BLaER1 treated with 17β-estradiol and CSF1 and Interleukin-3, amounts not matched to agents 10 nM and 100 nM (cell line): ENCODE measurements around the gene ZCCHC24.
"Not testable (repeated sequence)": the region's sequence is repeated elsewhere in the genome, so short reads cannot be mapped to it uniquely, and the experiment has no call there.

Source experiments
- H3K27ac ChIP-seq, 11 experiments: shearing (Covaris generic); formaldehyde crosslinking; 2 replicates each; pipeline ENCODE4 v1.8.1; 2022
- H3K27me3 ChIP-seq, 11 experiments: shearing (Covaris generic); formaldehyde crosslinking; 2 replicates each; pipeline ENCODE4 v1.8.1; 2022
- H3K36me3 ChIP-seq, 11 experiments: shearing (Covaris generic); formaldehyde crosslinking; 2 replicates each; pipeline ENCODE4 v1.8.1; 2022
- H3K4me1 ChIP-seq, 10 experiments: shearing (Covaris generic); formaldehyde crosslinking; 2 replicates each; pipeline ENCODE4 v1.8.1; 2022
- H3K4me2 ChIP-seq, 11 experiments: shearing (Covaris generic); formaldehyde crosslinking; 2 replicates each; pipeline ENCODE4 v1.8.1; 2022
- H3K4me3 ChIP-seq, 10 experiments: shearing (Covaris generic); formaldehyde crosslinking; 2 replicates each; pipeline ENCODE4 v1.8.1; 2022
- H3K9ac ChIP-seq, 11 experiments: shearing (Covaris generic); formaldehyde crosslinking; 2 replicates each; pipeline ENCODE4 v1.8.1; 2022
- H3K9me3 ChIP-seq, 11 experiments: shearing (Covaris generic); formaldehyde crosslinking; replicated peaks in 1 of 11; 2 replicates each; pipeline ENCODE4 v1.8.1; 2022
- H4K20me1 ChIP-seq, 11 experiments: shearing (Covaris generic); formaldehyde crosslinking; 2 replicates each; pipeline ENCODE4 v1.8.1; 2022
- Cebpa-rat ChIP-seq, 11 experiments: shearing (Covaris generic); IDR thresholded peaks; 2 replicates each; pipeline ENCODE4 v1.8.1; 2022

The ZCCHC24 gene

DNA sequence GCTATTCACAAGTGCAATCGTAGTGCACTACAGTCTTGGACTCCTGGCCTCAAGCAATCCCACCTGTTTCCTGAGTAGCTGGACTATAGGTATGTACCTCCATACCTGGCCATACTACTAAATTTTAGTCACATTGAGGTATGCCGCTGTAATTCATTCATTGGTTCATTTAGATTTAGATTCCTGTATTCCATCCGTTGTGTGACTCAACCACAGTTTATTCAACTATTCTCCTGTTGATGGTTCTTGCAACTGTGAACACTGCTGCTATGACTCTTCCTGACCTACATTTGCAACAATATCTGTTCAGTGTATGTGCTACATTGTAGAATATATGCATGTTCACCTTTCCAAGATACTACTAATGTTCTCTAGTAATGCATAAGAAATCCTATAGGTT lies 8.0 kb upstream of the ZCCHC24 start:
- no peak overlapping the region for H3K4me3 ChIP-seq
- H3K27me3 ChIP-seq = no peaks in the 10 kb centered on the region
- H3K9ac ChIP-seq = no peak overlapping the region
- H3K4me2 ChIP-seq = no peak overlapping the region
- H3K27ac ChIP-seq = no peak overlapping the region
- no peaks in the 10 kb centered on the region for H3K36me3 ChIP-seq
- H3K9me3 ChIP-seq = 0 out of 22 replicates have a peak, but pooled peaks cover 0 to 5% (median 0%) of the 10 kb centered on the region in 11 experiments
- TF ChIP-seq Cebpa-rat (IDR thresholded peaks at IDR 0.05) = no peak
- peaks cover 0 to 28% (median 17%) of the 10 kb centered on the region in 10 experiments; a peak in 13 of 20 replicates for H3K4me1 ChIP-seq
- H4K20me1 ChIP-seq = no peaks in the 10 kb centered on the region

DNA sequence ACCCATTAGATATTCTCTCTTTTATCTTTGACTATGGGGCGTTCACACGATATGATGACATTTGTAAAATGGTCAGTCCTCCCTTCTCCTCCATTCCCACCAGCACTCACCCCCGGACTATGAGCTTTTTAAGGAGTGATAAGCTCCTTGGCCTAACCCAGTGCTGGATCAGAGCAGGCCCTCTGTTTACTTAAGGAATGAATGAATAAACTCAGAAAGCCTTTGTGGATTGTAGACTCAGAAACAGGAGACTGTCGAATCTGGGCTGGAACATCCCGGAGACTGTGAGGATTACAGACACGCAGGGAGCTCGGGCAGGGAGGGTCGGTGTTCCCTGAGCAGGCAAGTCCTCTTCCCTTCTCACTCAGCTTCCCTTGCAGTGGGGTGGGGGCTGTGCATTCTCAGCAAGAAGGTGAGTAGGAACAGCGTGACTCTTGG lies 6.8 kb upstream of the ZCCHC24 start:
- peaks cover 6 to 40% (median 28%) of the 10 kb centered on the region in 10 experiments; a peak in 17 of 20 replicates for H3K4me1 ChIP-seq
- H3K4me3 ChIP-seq = no peak overlapping the region
- no peak for TF ChIP-seq Cebpa-rat (IDR thresholded peaks at IDR 0.05)
- no peak overlapping the region for H3K27ac ChIP-seq
- H3K4me2 ChIP-seq = no peak overlapping the region
- H3K9me3 ChIP-seq = 0 out of 22 replicates have a peak, but pooled peaks cover 0 to 5% (median 0%) of the 10 kb centered on the region in 11 experiments
- no peaks in the 10 kb centered on the region for H4K20me1 ChIP-seq
- H3K27me3 ChIP-seq = no peaks in the 10 kb centered on the region
- no peaks in the 10 kb centered on the region for H3K36me3 ChIP-seq
- H3K9ac ChIP-seq = no peak overlapping the region

DNA sequence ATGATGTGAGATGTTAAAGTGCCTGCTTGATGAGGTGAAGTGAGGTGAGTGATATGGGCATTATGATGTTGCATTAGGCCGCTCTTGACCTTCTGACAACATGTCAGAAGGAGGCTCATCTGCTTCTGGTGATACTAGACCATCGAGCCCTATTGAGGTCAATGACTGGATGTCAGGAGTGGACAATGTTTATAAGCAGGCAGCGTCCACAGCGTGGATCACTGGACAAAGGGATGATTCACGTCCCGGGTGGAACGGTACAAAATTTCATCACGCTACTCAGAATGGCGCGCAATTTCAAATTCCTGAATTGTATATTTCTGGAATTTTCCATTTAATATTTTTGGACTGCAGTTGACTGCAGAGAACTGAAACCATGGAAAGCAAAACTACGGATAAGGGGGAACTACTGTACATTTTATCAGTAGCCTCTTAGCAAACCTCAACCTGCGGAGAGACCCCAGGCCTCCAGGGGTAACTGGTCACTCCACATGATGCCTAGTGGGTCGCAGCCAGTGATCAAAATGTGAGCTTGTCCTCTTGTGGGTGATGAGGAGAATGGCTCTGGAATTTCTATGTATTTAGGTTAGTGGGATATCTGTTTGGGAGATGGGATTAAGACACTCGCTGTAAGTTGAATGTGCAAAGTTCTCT lies 5.7 kb upstream of the ZCCHC24 start:
- no peaks in the 10 kb centered on the region for H3K9me3 ChIP-seq
- H3K4me1 ChIP-seq = peaks cover 6 to 46% (median 36%) of the 10 kb centered on the region in 10 experiments; a peak in 19 of 20 replicates
- no peak overlapping the region for H3K4me3 ChIP-seq
- H3K27ac ChIP-seq = no peak overlapping the region
- no peak overlapping the region for H3K9ac ChIP-seq
- no peaks in the 10 kb centered on the region for H4K20me1 ChIP-seq
- no peaks in the 10 kb centered on the region for H3K27me3 ChIP-seq
- H3K36me3 ChIP-seq = no peaks in the 10 kb centered on the region
- H3K4me2 ChIP-seq = no peak overlapping the region
- TF ChIP-seq Cebpa-rat (IDR thresholded peaks at IDR 0.05) = no peak

- no peak for TF ChIP-seq Cebpa-rat (IDR thresholded peaks at IDR 0.05)
These were observed 4.0 kb upstream of the ZCCHC24 start for GRCh38 chr10:79449181-79450146.

GRCh38 chr10:79448732-79449049 lies 3.3 kb upstream of the ZCCHC24 start:
- no peak overlapping the region for H3K9ac ChIP-seq
- H3K4me2 ChIP-seq = peak overlapping the region in 8 of 11 experiments; percentile 4 to 94 (median 28); a peak in 8 of 22 replicates
- H4K20me1 ChIP-seq = peaks cover 6 to 11% (median 11%) of the 10 kb centered on the region in 11 experiments; a peak in 20 of 22 replicates
- peaks cover 5 to 43% (median 35%) of the 10 kb centered on the region in 10 experiments for H3K4me1 ChIP-seq
- H3K36me3 ChIP-seq = no peaks in the 10 kb centered on the region
- no peak overlapping the region for H3K4me3 ChIP-seq
- no peak overlapping the region for H3K27ac ChIP-seq
- no peaks in the 10 kb centered on the region for H3K9me3 ChIP-seq
- H3K27me3 ChIP-seq = no peaks in the 10 kb centered on the region
- no peak for TF ChIP-seq Cebpa-rat (IDR thresholded peaks at IDR 0.05)

More at GRCh38 chr10:79449181-79450146, 4.0 kb upstream of the ZCCHC24 start:
- H3K4me3 ChIP-seq = no peak overlapping the region
- no peak overlapping the region for H3K9ac ChIP-seq
- peaks cover 0 to 36% (median 30%) of the 10 kb centered on the region in 10 experiments; a peak in 18 of 20 replicates for H3K4me1 ChIP-seq
- peak overlapping the region in 3 of 11 experiments; percentile 8 to 92 (median 28); a peak in 1 of 22 replicates for H3K4me2 ChIP-seq
- H3K36me3 ChIP-seq = no peaks in the 10 kb centered on the region
- no peaks in the 10 kb centered on the region for H3K9me3 ChIP-seq
- peaks cover 0 to 3% (median 3%) of the 10 kb centered on the region in 11 experiments; a peak in 14 of 22 replicates for H4K20me1 ChIP-seq
- no peak overlapping the region for H3K27ac ChIP-seq
- H3K27me3 ChIP-seq = no peaks in the 10 kb centered on the region

DNA sequence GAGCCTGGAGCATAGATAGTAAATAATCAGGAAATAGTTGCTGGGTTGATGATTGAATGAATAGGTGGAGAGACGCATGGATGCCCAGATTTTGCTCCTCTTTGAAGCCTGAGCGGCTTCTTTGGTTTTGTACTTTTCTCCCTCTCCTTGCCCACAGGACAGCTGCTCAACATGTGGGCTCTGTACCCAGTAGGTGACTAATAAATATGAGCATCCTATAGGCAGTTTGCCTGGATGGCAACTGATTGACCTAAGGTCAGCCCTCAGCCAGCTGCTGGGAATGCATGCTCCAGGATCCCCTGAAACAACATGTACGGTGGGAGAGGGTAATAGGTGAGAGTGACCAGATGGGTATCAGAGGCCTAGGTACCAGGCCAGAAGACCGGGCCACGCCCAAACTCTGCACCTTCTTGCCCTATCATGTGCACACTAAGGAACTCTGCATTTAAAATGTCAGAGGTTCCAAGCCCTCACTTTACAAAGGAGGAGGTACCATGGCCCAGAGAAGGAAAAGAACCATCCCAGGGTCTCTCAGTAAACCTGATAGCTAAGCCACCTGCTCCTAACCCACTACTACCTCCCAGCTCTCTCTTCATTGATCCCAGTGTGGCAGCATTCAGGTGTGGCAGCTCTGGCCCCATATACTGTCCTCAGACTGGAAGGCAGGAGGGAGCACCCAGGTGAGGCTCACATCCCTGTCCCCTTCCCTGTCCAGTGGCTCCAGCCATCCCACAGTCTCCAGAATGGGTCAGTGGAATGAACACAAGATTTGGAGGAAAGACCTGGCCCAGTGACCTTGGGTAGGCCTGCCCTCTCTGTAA lies 2.7 kb upstream of the ZCCHC24 start:
- no peak overlapping the region for H3K4me3 ChIP-seq
- peaks cover 11 to 48% (median 41%) of the 10 kb centered on the region in 10 experiments for H3K4me1 ChIP-seq
- H3K27me3 ChIP-seq = no peaks in the 10 kb centered on the region
- no peak overlapping the region for H3K27ac ChIP-seq
- peak overlapping the region in 8 of 11 experiments; percentile 4 to 97 (median 90); a peak in 10 of 22 replicates for H3K4me2 ChIP-seq
- no peak for TF ChIP-seq Cebpa-rat (IDR thresholded peaks at IDR 0.05)
- no peaks in the 10 kb centered on the region for H3K9me3 ChIP-seq
- H3K9ac ChIP-seq = no peak overlapping the region
- no peaks in the 10 kb centered on the region for H3K36me3 ChIP-seq
- peaks cover 11 to 17% (median 16%) of the 10 kb centered on the region in 11 experiments; a peak in 21 of 22 replicates for H4K20me1 ChIP-seq

DNA sequence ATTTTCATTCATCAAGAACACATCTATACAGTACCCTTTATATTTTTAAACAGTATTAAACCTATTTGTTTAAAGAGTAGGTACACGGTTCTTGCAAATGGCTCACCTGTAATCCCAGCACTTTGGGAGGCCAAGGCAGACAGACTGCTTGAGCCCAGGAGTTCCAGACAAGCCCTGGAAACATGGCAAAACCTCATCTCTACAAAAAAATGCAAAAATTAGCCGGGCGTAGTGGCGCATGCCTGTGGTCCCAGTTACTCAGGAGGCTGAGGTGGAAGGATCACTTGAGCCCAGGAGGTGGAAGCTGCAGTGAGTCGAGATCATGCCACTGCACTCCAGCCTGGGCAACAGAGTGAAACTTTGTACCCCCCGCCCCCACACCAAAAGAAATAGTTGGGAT lies 1.8 kb upstream of the ZCCHC24 start:
- Histone ChIP-seq H3K4me1 (peaks cover 19 to 57% (median 49%) of the 10 kb centered on the region in 10 experiments), H4K20me1 (peaks cover 20 to 26% (median 25%) of the 10 kb centered on the region in 11 experiments), H3K4me2 (peak overlapping the region in 8 of 11 experiments; percentile 76 to 97 (median 91); a peak in 12 of 22 replicates)
- not testable (repeated sequence) for H3K9ac ChIP-seq, H3K9me3 ChIP-seq, H3K36me3 ChIP-seq, H3K27me3 ChIP-seq, H3K4me3 ChIP-seq, H3K27ac ChIP-seq

DNA sequence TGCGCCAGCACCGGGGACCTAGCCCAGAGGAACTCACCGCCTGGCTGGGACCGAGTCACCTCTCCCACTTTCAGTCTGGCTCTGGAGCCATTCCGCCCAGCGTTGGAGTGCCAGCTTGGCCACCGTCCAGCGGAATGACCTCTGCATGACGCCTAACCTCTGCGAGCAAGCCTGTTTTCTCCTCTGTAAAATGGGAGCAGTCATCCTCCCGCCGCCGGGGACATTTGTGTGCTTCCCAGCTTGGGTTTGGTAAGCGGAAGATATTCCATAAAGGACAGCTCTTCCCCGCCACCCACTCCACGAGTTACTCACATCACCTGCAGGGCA lies 1.3 kb upstream of the ZCCHC24 start:
- Histone ChIP-seq H3K4me1 (peaks cover 24 to 62% (median 55%) of the 10 kb centered on the region in 10 experiments), H3K4me3 (peak overlapping the region; percentile 68 to 85 (median 80)), H4K20me1 (peaks cover 25 to 31% (median 30%) of the 10 kb centered on the region in 11 experiments), H3K9ac (peak overlapping the region in 8 of 11 experiments; percentile 30 to 88 (median 64); a peak in 12 of 22 replicates), H3K36me3 (peaks cover 0 to 11% (median 1%) of the 10 kb centered on the region in 11 experiments; a peak in 5 of 22 replicates), H3K9me3 (no peaks in the 10 kb centered on the region), H3K27ac (peak overlapping the region in 4 of 11 experiments; percentile 1 to 56 (median 36); a peak in 3 of 22 replicates), H3K4me2 (peak overlapping the region; percentile 76 to 97 (median 91)), H3K27me3 (no peaks in the 10 kb centered on the region)
- no peak for TF ChIP-seq Cebpa-rat (IDR thresholded peaks at IDR 0.05)
